ENCODE measurements around the gene NSUN5. TPM values are rescaled to one million over a fixed set of nuclear protein-coding genes. Genes with fewer than 3 reads are reported as not detected.
"Not testable (repeated sequence)": the region's sequence is repeated elsewhere in the genome, so short reads cannot be mapped to it uniquely, and the experiment has no call there.

Gene NSUN5
- total and polyA plus RNA-seq, 5 donors from 2014 or later, result 31.8 to 60.2 (median 57.8) TPM

GRCh38 chr7:73313521-73313906, 4.9 kb upstream of the NSUN5 start:
- no peak overlapping the region for H3K4me3 ChIP-seq (ENCODE audit: low read depth, low read length)
- H3K4me1 Mint-ChIP-seq, result peaks cover 0 to 14% (median 5%) of the 10 kb centered on the region in 4 donors
- no peak overlapping the region for H3K27ac Mint-ChIP-seq
- H3K27ac ChIP-seq (ENCODE audit: insufficient read depth, low read length, poor library complexity, severe bottlenecking), result no peak overlapping the region
- no peak for DNase-seq
- no peaks in the 10 kb centered on the region for H3K36me3 ChIP-seq (ENCODE audit: control insufficient read depth, insufficient read depth, low read length)
- H3K9me3 Mint-ChIP-seq, result peaks cover 0 to 1% (median 0%) of the 10 kb centered on the region in 7 donors
- no peaks in the 10 kb centered on the region for H3K27me3 ChIP-seq (ENCODE audit: control insufficient read depth, insufficient read depth, low read length)
- H3K27me3 Mint-ChIP-seq, result no peaks in the 10 kb centered on the region
- no peaks in the 10 kb centered on the region for H3K9me3 ChIP-seq (ENCODE audit: control insufficient read depth in 2 of 2, low read length in 2 of 2)
- H3K4me3 Mint-ChIP-seq, result no peak overlapping the region
- no peak for ATAC-seq (ENCODE audit: low read depth in 2 of 2)
- H3K4me1 ChIP-seq (ENCODE audit: control insufficient read depth, insufficient read depth, low read length, poor library complexity, severe bottlenecking), result peaks cover 5% of the 10 kb centered on the region
- H3K36me3 Mint-ChIP-seq, result peaks cover 2% of the 10 kb centered on the region

GRCh38 chr7:73312831-73313520, 4.3 kb upstream of the NSUN5 start:
- no peaks in the 10 kb centered on the region for H3K27me3 ChIP-seq (ENCODE audit: control insufficient read depth, insufficient read depth, low read length)
- ATAC-seq (ENCODE audit: low read depth in 2 of 2) (no peak), DNase-seq (no peak)
- Mint-ChIP-seq H3K4me1 (peaks cover 0 to 17% (median 7%) of the 10 kb centered on the region in 4 donors), H3K9me3 (peaks cover 0 to 1% (median 0%) of the 10 kb centered on the region in 7 donors), H3K27me3 (no peaks in the 10 kb centered on the region), H3K27ac (no peak overlapping the region), H3K4me3 (no peak overlapping the region), H3K36me3 (peaks cover 3% of the 10 kb centered on the region)
- H3K4me1 ChIP-seq (ENCODE audit: control insufficient read depth, insufficient read depth, low read length, poor library complexity, severe bottlenecking), result peaks cover 6% of the 10 kb centered on the region
- no peak overlapping the region for H3K27ac ChIP-seq (ENCODE audit: insufficient read depth, low read length, poor library complexity, severe bottlenecking)
- H3K36me3 ChIP-seq (ENCODE audit: control insufficient read depth, insufficient read depth, low read length), result no peaks in the 10 kb centered on the region
- no peak overlapping the region for H3K4me3 ChIP-seq (ENCODE audit: low read depth, low read length)
- H3K9me3 ChIP-seq (ENCODE audit: control insufficient read depth in 2 of 2, low read length in 2 of 2), result no peaks in the 10 kb centered on the region

- not testable (repeated sequence) for ATAC-seq (ENCODE audit: low read depth in 2 of 2); H3K27ac ChIP-seq (ENCODE audit: insufficient read depth, low read length, poor library complexity, severe bottlenecking); DNase-seq; H3K27me3 ChIP-seq (ENCODE audit: control insufficient read depth, insufficient read depth, low read length); H3K27ac Mint-ChIP-seq; H3K27me3 Mint-ChIP-seq; H3K4me3 Mint-ChIP-seq; H3K9me3 ChIP-seq (ENCODE audit: control insufficient read depth in 2 of 2, low read length in 2 of 2); H3K4me3 ChIP-seq (ENCODE audit: low read depth, low read length); H3K9me3 Mint-ChIP-seq
- Mint-ChIP-seq H3K4me1 (peaks cover 5 to 33% (median 19%) of the 10 kb centered on the region in 4 donors), H3K36me3 (peaks cover 13% of the 10 kb centered on the region)
- peaks cover 13% of the 10 kb centered on the region for H3K4me1 ChIP-seq (ENCODE audit: control insufficient read depth, insufficient read depth, low read length, poor library complexity, severe bottlenecking)
- peaks cover 11% of the 10 kb centered on the region for H3K36me3 ChIP-seq (ENCODE audit: control insufficient read depth, insufficient read depth, low read length)
These were observed 2.8 kb upstream of the NSUN5 start for GRCh38 chr7:73311421-73311820.

GRCh38 chr7:73308074-73308664, 457 bp downstream of the NSUN5 start:
- H3K9me3 Mint-ChIP-seq, result no peaks in the 10 kb centered on the region
- peak; percentile 23 to 26 for ATAC-seq (ENCODE audit: low read depth in 2 of 2)
- H3K4me3 ChIP-seq (ENCODE audit: low read depth, low read length), result peak overlapping the region; percentile 71
- peak overlapping the region; percentile 88 to 98 (median 96) for H3K27ac Mint-ChIP-seq
- H3K27ac ChIP-seq (ENCODE audit: insufficient read depth, low read length, poor library complexity, severe bottlenecking), result no peak overlapping the region
- peaks cover 5 to 38% (median 19%) of the 10 kb centered on the region in 4 donors for H3K4me1 Mint-ChIP-seq
- DNase-seq, result no peak
- no peaks in the 10 kb centered on the region for H3K27me3 Mint-ChIP-seq
- peak overlapping the region; percentile 96 to 100 (median 99) for H3K4me3 Mint-ChIP-seq
- peaks cover 37% of the 10 kb centered on the region for H3K36me3 ChIP-seq (ENCODE audit: control insufficient read depth, insufficient read depth, low read length)
- H3K27me3 ChIP-seq (ENCODE audit: control insufficient read depth, insufficient read depth, low read length), result no peaks in the 10 kb centered on the region
- peaks cover 22% of the 10 kb centered on the region for H3K36me3 Mint-ChIP-seq
- H3K4me1 ChIP-seq (ENCODE audit: control insufficient read depth, insufficient read depth, low read length, poor library complexity, severe bottlenecking), result peaks cover 13% of the 10 kb centered on the region
- H3K9me3 ChIP-seq (ENCODE audit: control insufficient read depth in 2 of 2, low read length in 2 of 2), result no peaks in the 10 kb centered on the region

- H3K9me3 Mint-ChIP-seq, result no peaks in the 10 kb centered on the region
- ATAC-seq (ENCODE audit: low read depth in 2 of 2) (no peak), DNase-seq (no peak)
- H3K9me3 ChIP-seq (ENCODE audit: control insufficient read depth in 2 of 2, low read length in 2 of 2), result no peaks in the 10 kb centered on the region
- peak overlapping the region; percentile 96 to 100 (median 99) for H3K4me3 Mint-ChIP-seq
- H3K36me3 Mint-ChIP-seq, result peaks cover 24% of the 10 kb centered on the region
- H3K4me1 ChIP-seq (ENCODE audit: control insufficient read depth, insufficient read depth, low read length, poor library complexity, severe bottlenecking), result peaks cover 13% of the 10 kb centered on the region
- H3K27me3 ChIP-seq (ENCODE audit: control insufficient read depth, insufficient read depth, low read length), result no peaks in the 10 kb centered on the region
- no peaks in the 10 kb centered on the region for H3K27me3 Mint-ChIP-seq
- peak overlapping the region in 2 of 3 donors; percentile 88 to 98 for H3K27ac Mint-ChIP-seq
- peak overlapping the region; percentile 71 for H3K4me3 ChIP-seq (ENCODE audit: low read depth, low read length)
- peaks cover 42% of the 10 kb centered on the region for H3K36me3 ChIP-seq (ENCODE audit: control insufficient read depth, insufficient read depth, low read length)
- peaks cover 5 to 38% (median 19%) of the 10 kb centered on the region in 4 donors for H3K4me1 Mint-ChIP-seq
- no peak overlapping the region for H3K27ac ChIP-seq (ENCODE audit: insufficient read depth, low read length, poor library complexity, severe bottlenecking)
These were observed 1.2 kb downstream of the NSUN5 start for GRCh38 chr7:73307436-73307835.

- not testable (repeated sequence) for ATAC-seq (ENCODE audit: low read depth in 2 of 2); H3K27me3 ChIP-seq (ENCODE audit: control insufficient read depth, insufficient read depth, low read length); H3K4me3 ChIP-seq (ENCODE audit: low read depth, low read length); H3K27me3 Mint-ChIP-seq; H3K9me3 ChIP-seq (ENCODE audit: control insufficient read depth in 2 of 2, low read length in 2 of 2); DNase-seq; H3K27ac Mint-ChIP-seq; H3K27ac ChIP-seq (ENCODE audit: insufficient read depth, low read length, poor library complexity, severe bottlenecking); H3K9me3 Mint-ChIP-seq
- Histone ChIP-seq H3K4me1 (ENCODE audit: control insufficient read depth, insufficient read depth, low read length, poor library complexity, severe bottlenecking) (peaks cover 13% of the 10 kb centered on the region), H3K36me3 (ENCODE audit: control insufficient read depth, insufficient read depth, low read length) (peaks cover 42% of the 10 kb centered on the region)
- peaks cover 5 to 35% (median 19%) of the 10 kb centered on the region in 4 donors for H3K4me1 Mint-ChIP-seq
- peaks cover 24% of the 10 kb centered on the region for H3K36me3 Mint-ChIP-seq
- peak overlapping the region in 1 of 4 donors; percentile 65 for H3K4me3 Mint-ChIP-seq
These were observed 3.8 kb downstream of the NSUN5 start for GRCh38 chr7:73304612-73305387.

GRCh38 chr7:73304071-73304470, 4.6 kb downstream of the NSUN5 start:
- Mint-ChIP-seq H3K4me1 (peaks cover 5 to 29% (median 17%) of the 10 kb centered on the region in 4 donors), H3K4me3 (no peak overlapping the region), H3K27me3 (no peaks in the 10 kb centered on the region), H3K9me3 (no peaks in the 10 kb centered on the region), H3K36me3 (peaks cover 24% of the 10 kb centered on the region), H3K27ac (no peak overlapping the region)
- H3K36me3 ChIP-seq (ENCODE audit: control insufficient read depth, insufficient read depth, low read length), result peaks cover 42% of the 10 kb centered on the region
- H3K4me3 ChIP-seq (ENCODE audit: low read depth, low read length), result no peak overlapping the region
- ATAC-seq (ENCODE audit: low read depth in 2 of 2) (no peak), DNase-seq (no peak)
- H3K9me3 ChIP-seq (ENCODE audit: control insufficient read depth in 2 of 2, low read length in 2 of 2), result no peaks in the 10 kb centered on the region
- no peaks in the 10 kb centered on the region for H3K27me3 ChIP-seq (ENCODE audit: control insufficient read depth, insufficient read depth, low read length)
- peaks cover 10% of the 10 kb centered on the region for H3K4me1 ChIP-seq (ENCODE audit: control insufficient read depth, insufficient read depth, low read length, poor library complexity, severe bottlenecking)
- H3K27ac ChIP-seq (ENCODE audit: insufficient read depth, low read length, poor library complexity, severe bottlenecking), result no peak overlapping the region
